ENCODE data around the gene RGS16. TPM values are rescaled to one million over a fixed set of nuclear protein-coding genes. Genes with fewer than 3 reads are reported as not detected.
A peak's percentile ranks its signal among the peaks of the same experiment; 100 is the strongest.

RGS16 gene
- total RNA-seq, 1 experiment from 2014 or later: 6.5 TPM

DNA sequence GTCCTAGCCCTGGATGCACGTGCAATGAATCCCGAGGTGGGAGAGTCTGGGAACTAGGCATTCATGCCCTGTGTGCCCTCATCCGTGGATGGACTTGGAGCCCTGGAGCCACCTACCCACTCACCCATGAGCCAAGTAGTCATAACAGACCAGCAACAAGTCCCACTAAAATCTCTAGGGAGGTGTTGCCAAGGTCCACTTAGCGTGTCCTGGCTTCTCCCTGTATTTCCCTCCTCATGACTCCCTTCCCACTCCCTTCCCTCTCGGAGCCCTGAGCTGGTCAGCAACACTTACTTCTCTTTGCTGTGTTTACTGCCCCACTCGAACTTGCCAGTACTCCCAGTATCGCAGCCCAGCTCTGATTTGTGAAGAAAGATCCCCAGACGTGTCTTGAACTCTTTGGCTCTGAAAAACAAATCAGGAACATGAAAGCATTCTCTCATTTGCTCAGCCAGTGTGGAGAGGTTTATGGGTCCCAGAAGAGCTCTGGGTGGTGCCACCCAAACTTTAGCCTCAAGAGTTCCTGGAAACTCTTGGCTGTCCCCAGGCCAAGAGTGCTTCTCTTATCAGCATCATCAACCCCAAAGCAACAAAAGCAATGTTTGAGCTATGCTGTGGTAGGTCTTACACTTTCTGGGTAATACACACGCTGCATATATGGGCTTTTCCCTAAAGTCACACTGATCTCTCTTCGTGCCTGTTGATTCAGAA, 1.1 kb downstream of the RGS16 start:
- Histone ChIP-seq H3K9me2 (ENCODE audit: insufficient read depth) (no peaks in the 10 kb centered on the region), H4K20me1 (ENCODE audit: insufficient read depth) (no peaks in the 10 kb centered on the region), H2AFZ (ENCODE audit: low read depth, low read length, poor library complexity, severe bottlenecking) (no peak overlapping the region), H3K4me3 (replicated peaks in 1 of 2; ENCODE audit: low read depth in 1 of 2, low read length in 2 of 2) (peak overlapping the region; percentile 82 to 83), H3K4me1 (ENCODE audit: control insufficient read depth in 1 of 2, insufficient read depth in 2 of 2, low read length in 2 of 2) (peaks cover 0 to 21% of the 10 kb centered on the region in 2 experiments; a peak in 3 of 4 replicates), H3K9ac (ENCODE audit: low read length) (peak overlapping the region; percentile 71), H3K36me3 (ENCODE audit: control insufficient read depth in 1 of 2, insufficient read depth in 2 of 2, low read length in 2 of 2) (peaks cover 12 to 17% of the 10 kb centered on the region in 2 experiments; a peak in 3 of 4 replicates), H3K4me2 (ENCODE audit: low read length) (peak overlapping the region; percentile 99), H3K9me3 (ENCODE audit: control insufficient read depth in 1 of 2, insufficient read depth in 1 of 2, low read depth in 1 of 2, low read length in 2 of 2) (no peaks in the 10 kb centered on the region), H3K27me3 (ENCODE audit: insufficient read depth, low read length) (no peaks in the 10 kb centered on the region), H3K79me2 (ENCODE audit: insufficient read depth, low read length) (no peaks in the 10 kb centered on the region), H3K27ac (ENCODE audit: low read depth, low read length) (no peak overlapping the region)
- TF ChIP-seq ELF1 (IDR thresholded peaks at IDR 0.05; ENCODE audit: borderline replicate concordance, low read depth) (no peak), ZFX (IDR thresholded peaks at IDR 0.05) (no peak), JUND (IDR thresholded peaks at IDR 0.05) (no peak), EZH2 (IDR thresholded peaks at IDR 0.05) (no peak), RAD21 (IDR thresholded peaks at IDR 0.05; ENCODE audit: low read depth) (no peak)
- TF ChIP-seq, protein P1, sequence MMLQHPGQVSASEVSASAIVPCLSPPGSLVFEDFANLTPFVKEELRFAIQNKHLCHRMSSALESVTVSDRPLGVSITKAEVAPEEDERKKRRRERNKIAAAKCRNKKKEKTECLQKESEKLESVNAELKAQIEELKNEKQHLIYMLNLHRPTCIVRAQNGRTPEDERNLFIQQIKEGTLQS (IDR thresholded peaks at IDR 0.05): no peak
- TF ChIP-seq, protein P2, sequence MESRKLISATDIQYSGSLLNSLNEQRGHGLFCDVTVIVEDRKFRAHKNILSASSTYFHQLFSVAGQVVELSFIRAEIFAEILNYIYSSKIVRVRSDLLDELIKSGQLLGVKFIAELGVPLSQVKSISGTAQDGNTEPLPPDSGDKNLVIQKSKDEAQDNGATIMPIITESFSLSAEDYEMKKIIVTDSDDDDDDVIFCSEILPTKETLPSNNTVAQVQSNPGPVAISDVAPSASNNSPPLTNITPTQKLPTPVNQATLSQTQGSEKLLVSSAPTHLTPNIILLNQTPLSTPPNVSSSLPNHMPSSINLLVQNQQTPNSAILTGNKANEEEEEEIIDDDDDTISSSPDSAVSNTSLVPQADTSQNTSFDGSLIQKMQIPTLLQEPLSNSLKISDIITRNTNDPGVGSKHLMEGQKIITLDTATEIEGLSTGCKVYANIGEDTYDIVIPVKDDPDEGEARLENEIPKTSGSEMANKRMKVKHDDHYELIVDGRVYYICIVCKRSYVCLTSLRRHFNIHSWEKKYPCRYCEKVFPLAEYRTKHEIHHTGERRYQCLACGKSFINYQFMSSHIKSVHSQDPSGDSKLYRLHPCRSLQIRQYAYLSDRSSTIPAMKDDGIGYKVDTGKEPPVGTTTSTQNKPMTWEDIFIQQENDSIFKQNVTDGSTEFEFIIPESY (IDR thresholded peaks at IDR 0.05; ENCODE audit: extremely low read depth, insufficient replicate concordance, low read length): no peak
- TF ChIP-seq, protein P3, sequence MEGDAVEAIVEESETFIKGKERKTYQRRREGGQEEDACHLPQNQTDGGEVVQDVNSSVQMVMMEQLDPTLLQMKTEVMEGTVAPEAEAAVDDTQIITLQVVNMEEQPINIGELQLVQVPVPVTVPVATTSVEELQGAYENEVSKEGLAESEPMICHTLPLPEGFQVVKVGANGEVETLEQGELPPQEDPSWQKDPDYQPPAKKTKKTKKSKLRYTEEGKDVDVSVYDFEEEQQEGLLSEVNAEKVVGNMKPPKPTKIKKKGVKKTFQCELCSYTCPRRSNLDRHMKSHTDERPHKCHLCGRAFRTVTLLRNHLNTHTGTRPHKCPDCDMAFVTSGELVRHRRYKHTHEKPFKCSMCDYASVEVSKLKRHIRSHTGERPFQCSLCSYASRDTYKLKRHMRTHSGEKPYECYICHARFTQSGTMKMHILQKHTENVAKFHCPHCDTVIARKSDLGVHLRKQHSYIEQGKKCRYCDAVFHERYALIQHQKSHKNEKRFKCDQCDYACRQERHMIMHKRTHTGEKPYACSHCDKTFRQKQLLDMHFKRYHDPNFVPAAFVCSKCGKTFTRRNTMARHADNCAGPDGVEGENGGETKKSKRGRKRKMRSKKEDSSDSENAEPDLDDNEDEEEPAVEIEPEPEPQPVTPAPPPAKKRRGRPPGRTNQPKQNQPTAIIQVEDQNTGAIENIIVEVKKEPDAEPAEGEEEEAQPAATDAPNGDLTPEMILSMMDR (IDR thresholded peaks at IDR 0.05 in 2 of 3, conservative IDR thresholded peaks at IDR 0.05 in 1 of 3; ENCODE audit: borderline replicate concordance in 1 of 3, insufficient read depth in 1 of 3, low read depth in 2 of 3, low read length in 2 of 3): no peak
- ChIA-PET CTCF (interaction anchor here (1.1 to 17.3 kb wide), 3 partner anchors 8 to 182 kb away, joined by 3 to 412 read pairs (median 11); partner anchors contain the start of gene NPL), POLR2A (interaction anchor here (1.0 to 2.6 kb wide), 8 partner anchors 8 to 184 kb away, joined by 4 to 18 read pairs (median 6); partner anchors contain the start of gene RNASEL), RAD21 (ENCODE audit: low non-redundant PET in 1 of 2, low total read pairs in 2 of 2, uncharacterized antibody in 2 of 2, unreplicated experiment in 2 of 2) (interaction anchor here (1.1 to 1.9 kb wide), 2 partner anchors 179 to 182 kb away, joined by 3 to 5 read pairs; no protein-coding TSS in a partner anchor)
- no peak for DNase-seq (ENCODE audit: low read depth, low spot score)
- BruUV-seq (replicated peaks): no TSS peak
- no peak for ATAC-seq
- intact Hi-C loops (cut with micrococcal nuclease): no loop called here

Data from HCT116 (cell line).